ENCODE results near the gene IGHMBP2.

IGHMBP2 gene

GRCh38 chr11:68950270-68950669 lies 46.6 kb downstream of the IGHMBP2 start:
- no peak for TF ChIP-seq ZBTB7A (IDR thresholded peaks at IDR 0.05; ENCODE audit: low read depth)
- 0 out of 2 replicates have a peak, but pooled peaks have one; percentile 31 for TF ChIP-seq RAD21 (IDR thresholded peaks at IDR 0.05; ENCODE audit: low read depth)
- no peak for TF ChIP-seq FOXM1 (IDR thresholded peaks at IDR 0.05; ENCODE audit: borderline replicate concordance, low read depth)

GRCh38 chr11:68950762-68951161 lies 47.1 kb downstream of the IGHMBP2 start:
- TF ChIP-seq MAX (IDR thresholded peaks at IDR 0.05) (no peak), EP300 (IDR thresholded peaks at IDR 0.05; ENCODE audit: borderline replicate concordance) (no peak), FOXM1 (IDR thresholded peaks at IDR 0.05; ENCODE audit: borderline replicate concordance, low read depth) (no peak), REST (IDR thresholded peaks at IDR 0.05; ENCODE audit: low read depth) (no peak)

- TF ChIP-seq FOXM1 (IDR thresholded peaks at IDR 0.05; ENCODE audit: borderline replicate concordance, low read depth): no peak
- no peak for TF ChIP-seq NFIC (IDR thresholded peaks at IDR 0.05)
- TF ChIP-seq REST (IDR thresholded peaks at IDR 0.05; ENCODE audit: low read depth): no peak
- TF ChIP-seq CREB1 (IDR thresholded peaks at IDR 0.05; ENCODE audit: low read depth): no peak
- TF ChIP-seq EGR1 (IDR thresholded peaks at IDR 0.05): no peak
- TF ChIP-seq ZBTB7A (IDR thresholded peaks at IDR 0.05; ENCODE audit: low read depth): no peak
- TF ChIP-seq USF1 (IDR thresholded peaks at IDR 0.05): no peak
- no peak for TF ChIP-seq RAD21 (IDR thresholded peaks at IDR 0.05; ENCODE audit: low read depth)
- no peak for TF ChIP-seq TAF1 (IDR thresholded peaks at IDR 0.05; ENCODE audit: low read depth)
- no peak for TF ChIP-seq EP300 (IDR thresholded peaks at IDR 0.05; ENCODE audit: borderline replicate concordance)
- TF ChIP-seq MAX (IDR thresholded peaks at IDR 0.05): no peak
- no peak for TF ChIP-seq TCF12 (IDR thresholded peaks at IDR 0.05; ENCODE audit: low read depth)
- TF ChIP-seq TEAD4 (IDR thresholded peaks at IDR 0.05): no peak
Observed at GRCh38 chr11:68954836-68955606, 51.3 kb downstream of the IGHMBP2 start.

GRCh38 chr11:68955607-68955958 lies 51.9 kb downstream of the IGHMBP2 start:
- no peak for TF ChIP-seq ZBTB7A (IDR thresholded peaks at IDR 0.05; ENCODE audit: low read depth)
- no peak for TF ChIP-seq EGR1 (IDR thresholded peaks at IDR 0.05)
- no peak for TF ChIP-seq RAD21 (IDR thresholded peaks at IDR 0.05; ENCODE audit: low read depth)
- no peak for TF ChIP-seq CEBPB (IDR thresholded peaks at IDR 0.05)

- no peak for TF ChIP-seq EP300 (IDR thresholded peaks at IDR 0.05; ENCODE audit: borderline replicate concordance)
- TF ChIP-seq RAD21 (IDR thresholded peaks at IDR 0.05; ENCODE audit: low read depth): peak; percentile 34; the same call in 1 of the 2 replicates
Observed at GRCh38 chr11:68956142-68956541, 52.5 kb downstream of the IGHMBP2 start.

GRCh38 chr11:68956547-68957254 lies 53.0 kb downstream of the IGHMBP2 start:
- TF ChIP-seq EP300 (IDR thresholded peaks at IDR 0.05; ENCODE audit: borderline replicate concordance) (no peak), NFIC (IDR thresholded peaks at IDR 0.05) (no peak), CREB1 (IDR thresholded peaks at IDR 0.05; ENCODE audit: low read depth) (no peak), YY1 (IDR thresholded peaks at IDR 0.05; ENCODE audit: low read depth) (no peak), USF1 (IDR thresholded peaks at IDR 0.05) (no peak), MAX (IDR thresholded peaks at IDR 0.05) (no peak), ZBTB7A (IDR thresholded peaks at IDR 0.05; ENCODE audit: low read depth) (no peak), TCF12 (IDR thresholded peaks at IDR 0.05; ENCODE audit: low read depth) (no peak), CEBPB (IDR thresholded peaks at IDR 0.05) (no peak), RAD21 (IDR thresholded peaks at IDR 0.05; ENCODE audit: low read depth) (no peak), EGR1 (IDR thresholded peaks at IDR 0.05) (no peak), FOXM1 (IDR thresholded peaks at IDR 0.05; ENCODE audit: borderline replicate concordance, low read depth) (no peak), REST (IDR thresholded peaks at IDR 0.05; ENCODE audit: low read depth) (no peak), TEAD4 (IDR thresholded peaks at IDR 0.05) (no peak), TAF1 (IDR thresholded peaks at IDR 0.05; ENCODE audit: low read depth) (no peak)

Data from Ishikawa (cell line).